SW 1271 (cell line): ENCODE measurements around the gene LTA4H.
"Not testable (repeated sequence)": the region's sequence is repeated elsewhere in the genome, so short reads cannot be mapped to it uniquely, and the experiment has no call there.

Experiments
- DNase-seq, 2 experiments: peaks; one replicate each; lab custom pipeline; 2025; lab: John Stamatoyannopoulos, UW

LTA4H gene

GRCh38 chr12:96035283-96036236, at the start of gene LTA4H:
TSS of gene LTA4H (minus strand) at chr12:96035587. CDS start at chr12:96035519, 68 bp downstream.
- DNase-seq, result peak; percentile 94 to 99

DNA sequence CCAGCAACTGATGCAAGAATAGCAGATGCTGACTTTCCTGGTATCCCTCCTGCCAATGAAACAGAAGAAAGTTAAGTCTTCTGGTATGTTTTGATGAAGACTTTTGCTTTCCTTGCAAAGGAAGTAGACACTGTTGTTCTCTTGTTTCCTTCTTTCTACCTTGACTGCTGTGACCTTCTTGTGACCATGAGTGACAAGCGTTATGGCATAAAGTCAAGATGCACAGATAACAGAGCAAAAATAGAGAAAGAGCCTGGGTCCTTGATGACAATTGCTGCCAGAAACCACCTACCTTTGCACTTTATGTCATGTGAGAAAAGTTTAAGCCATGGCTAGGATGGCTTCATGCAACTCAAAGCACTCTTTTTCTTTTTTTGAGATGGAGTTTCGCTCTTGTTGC, 49.2 kb upstream of the LTA4H start:
- no peak for DNase-seq

- peak in 1 of 2 experiments; percentile 11 for DNase-seq
These were observed 47.8 kb upstream of the LTA4H start for GRCh38 chr12:96083020-96083719.

DNA sequence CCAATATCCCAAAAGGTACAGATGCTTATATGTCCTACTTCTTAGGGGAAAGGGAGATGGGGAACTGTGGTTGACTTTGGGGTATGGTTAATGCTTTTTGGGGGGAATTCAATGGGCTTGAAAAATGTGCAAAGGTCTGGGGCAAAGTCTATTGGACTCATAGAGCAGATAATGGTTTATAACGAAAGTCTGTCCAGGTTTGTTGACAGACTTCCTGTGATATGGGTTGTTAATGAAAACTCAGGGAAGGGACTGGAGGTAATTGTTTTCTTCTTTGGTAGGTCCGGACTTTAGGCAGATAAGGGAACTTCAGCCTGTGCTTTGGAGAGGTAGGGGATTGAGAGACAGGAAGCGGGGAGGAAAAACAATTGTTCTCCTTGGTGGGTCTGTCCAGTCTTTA, 46.2 kb upstream of the LTA4H start:
- no peak for DNase-seq

DNA sequence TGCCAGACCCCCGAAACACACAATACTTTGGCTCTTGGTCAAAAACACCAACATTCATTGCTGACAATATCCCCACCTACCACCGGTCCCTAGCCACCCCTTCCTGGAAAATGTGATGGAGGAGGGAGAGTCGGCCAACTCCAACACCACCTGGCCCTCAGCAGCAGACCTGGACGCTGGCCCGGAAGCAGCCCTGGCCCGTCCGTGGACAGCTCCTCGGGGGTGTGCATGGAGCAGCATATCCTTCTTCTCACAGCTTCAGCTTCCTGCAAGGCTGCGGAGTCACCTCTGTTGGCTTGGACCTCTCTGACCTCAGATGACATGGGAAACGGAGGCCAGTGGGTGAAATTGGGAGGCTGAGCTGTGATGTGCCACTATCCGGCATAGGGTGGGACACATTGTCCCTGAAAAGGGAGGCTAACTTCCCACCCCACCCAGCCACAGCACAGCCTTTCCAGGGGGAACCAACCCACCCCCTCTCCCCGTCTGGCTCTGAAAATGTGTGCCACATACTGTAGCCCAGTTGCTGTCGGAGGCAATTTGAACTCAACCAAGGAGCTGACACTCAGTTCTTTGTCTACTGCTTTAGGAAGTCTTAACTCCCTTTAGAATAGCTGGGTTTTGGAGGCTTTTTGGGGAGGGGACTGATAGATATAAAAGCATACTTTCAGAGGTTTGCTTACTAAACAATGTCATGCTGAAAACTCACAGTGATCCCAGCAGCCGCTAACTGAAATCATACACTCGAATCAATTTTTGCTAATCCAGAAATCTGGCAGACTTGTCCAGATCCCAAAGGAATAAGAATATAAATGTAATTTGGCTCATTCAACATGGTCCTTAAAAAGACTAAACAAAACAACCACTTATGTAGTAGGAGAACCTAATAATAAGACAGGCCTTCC, 43.1 kb upstream of the LTA4H start:
- no peak for DNase-seq

GRCh38 chr12:96077081-96077480, 41.7 kb upstream of the LTA4H start:
- no peak for DNase-seq

DNA sequence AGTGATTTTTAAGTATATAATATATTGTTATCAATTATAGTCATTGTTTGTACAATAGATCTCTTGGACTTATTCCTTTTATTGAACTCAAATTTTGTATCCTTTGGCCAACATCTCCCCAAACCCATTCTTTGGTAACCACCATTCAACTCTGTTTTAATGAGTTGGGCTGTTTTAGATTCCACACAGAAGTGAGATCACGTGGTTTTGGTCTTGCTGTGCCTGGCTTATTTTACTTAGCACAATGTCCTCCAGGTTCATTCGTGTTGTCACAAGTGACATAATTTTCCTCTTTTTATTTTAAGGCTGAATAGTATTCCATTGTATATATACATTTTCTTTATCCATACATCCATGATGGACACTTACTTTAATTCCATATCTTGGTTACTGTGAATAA, 40.2 kb upstream of the LTA4H start:
- no peak for DNase-seq

DNA sequence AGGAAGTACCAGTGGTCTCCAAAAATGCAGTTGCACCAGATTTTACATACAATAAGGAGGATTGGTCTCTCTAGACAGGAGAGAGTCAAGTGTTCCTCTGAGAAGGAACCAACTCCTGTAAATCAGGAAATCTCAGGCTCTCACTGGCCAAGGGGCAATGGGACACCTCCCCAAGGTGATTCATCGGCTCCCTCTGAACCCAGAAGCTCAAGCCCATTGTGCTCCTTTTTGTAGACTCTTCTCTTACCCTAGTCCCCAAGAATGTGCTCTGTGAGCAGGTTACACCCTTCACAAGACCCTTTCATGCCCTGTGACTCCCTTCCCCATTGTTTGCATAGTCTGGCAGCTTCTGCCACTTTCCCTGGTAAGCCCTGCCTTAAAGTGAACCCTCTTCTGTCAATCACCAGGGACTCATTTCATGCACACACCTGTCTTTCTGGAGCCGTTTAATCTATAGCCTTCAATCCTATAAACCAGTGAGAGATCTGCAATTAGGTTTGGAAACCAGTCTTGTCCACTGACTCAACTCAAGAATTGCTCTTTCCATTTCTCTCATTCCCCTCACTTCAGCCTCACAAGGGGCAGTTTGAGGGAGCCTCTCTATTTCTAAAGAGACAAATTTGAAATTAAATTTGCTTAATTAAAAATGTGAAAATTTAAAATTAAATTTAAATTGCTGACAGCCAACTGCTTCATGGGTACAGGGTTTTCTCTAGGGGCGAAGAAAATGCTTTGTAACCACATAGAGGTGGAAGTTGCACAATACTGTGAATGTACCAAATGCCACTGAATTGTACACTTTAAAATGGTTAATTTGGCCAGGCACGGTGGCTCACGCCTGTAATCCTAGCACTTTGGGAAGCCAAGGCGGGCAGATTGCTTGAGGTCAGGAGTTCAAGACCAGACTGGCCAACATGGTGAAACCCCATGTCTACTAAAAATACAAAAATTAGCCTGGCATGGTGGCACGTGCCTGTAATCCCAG, 38.3 kb upstream of the LTA4H start:
- no peak for DNase-seq

DNA sequence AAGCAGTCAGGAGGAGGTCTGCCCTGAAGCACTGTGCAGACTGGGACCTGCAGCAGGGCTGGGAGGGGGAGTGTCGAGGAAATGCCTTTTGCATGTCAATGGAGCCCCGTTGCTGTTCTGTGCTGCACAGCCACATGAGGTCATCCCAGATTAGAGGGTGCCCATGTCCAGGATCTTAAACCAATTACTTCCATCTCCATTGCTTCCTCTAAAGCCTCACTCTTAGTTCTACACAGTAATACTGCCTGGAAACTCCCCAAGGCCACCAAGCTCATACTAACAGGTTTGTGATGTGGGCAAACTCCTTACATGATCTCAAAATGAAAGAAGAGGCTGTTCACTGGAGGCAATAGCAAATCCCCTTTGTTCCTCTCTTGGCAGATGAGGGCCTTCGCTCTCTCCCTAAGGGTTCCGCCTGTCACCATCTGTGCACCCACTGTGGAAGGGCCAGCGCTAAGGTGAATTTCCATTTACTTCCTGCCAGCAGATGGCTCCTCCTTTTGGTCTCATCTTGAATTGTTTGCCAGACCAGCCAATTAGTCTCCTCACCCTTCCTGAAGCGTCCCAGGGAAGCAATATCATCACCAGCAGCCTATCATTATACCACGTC, 35.4 kb upstream of the LTA4H start:
- peak in 1 of 2 experiments; percentile 10 for DNase-seq

GRCh38 chr12:96069511-96070231, 34.3 kb upstream of the LTA4H start:
- DNase-seq, result no peak

DNA sequence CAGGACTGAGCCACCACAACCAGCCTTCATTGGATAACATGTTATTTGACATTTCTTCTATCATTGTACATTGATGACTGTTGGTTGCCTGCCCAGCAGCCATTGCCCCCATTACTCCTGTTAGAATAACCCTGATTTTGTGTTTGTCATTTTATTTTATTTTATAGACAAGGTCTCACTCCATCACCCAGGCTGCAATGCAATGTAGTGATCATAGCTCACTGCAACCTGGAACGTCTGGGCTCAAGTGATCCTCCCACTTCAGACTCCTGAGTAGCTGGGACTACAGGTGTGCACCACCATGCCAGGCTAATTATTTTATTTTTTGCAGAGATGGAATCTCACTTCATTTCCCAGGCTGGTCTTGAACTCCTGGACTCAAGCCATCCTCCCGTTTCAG, 33.2 kb upstream of the LTA4H start:
- no peak for DNase-seq

GRCh38 chr12:96068111-96068510, 32.7 kb upstream of the LTA4H start:
- DNase-seq, result no peak

GRCh38 chr12:96065776-96066175, 30.4 kb upstream of the LTA4H start:
- DNase-seq, result not testable (repeated sequence)

DNA sequence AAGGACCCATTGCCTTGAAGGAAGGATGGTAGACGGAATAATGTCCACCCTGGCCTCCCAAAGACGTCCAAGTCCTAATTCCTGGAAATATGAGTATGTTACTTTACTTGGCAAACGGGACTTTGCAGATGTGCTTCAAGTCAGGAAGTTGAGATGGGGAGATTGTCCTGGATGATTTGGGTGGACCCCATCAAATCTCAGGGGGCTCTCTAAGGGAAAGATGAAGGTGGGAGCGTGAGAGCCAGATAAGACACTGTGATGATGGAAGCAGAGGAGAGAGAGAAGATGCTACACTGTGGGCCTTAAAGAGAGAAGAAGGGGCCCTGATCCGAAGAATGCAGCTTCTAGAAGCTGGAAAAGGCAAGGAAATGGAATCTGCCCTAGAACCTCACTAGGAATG, 29.6 kb upstream of the LTA4H start:
- DNase-seq, result no peak

DNA sequence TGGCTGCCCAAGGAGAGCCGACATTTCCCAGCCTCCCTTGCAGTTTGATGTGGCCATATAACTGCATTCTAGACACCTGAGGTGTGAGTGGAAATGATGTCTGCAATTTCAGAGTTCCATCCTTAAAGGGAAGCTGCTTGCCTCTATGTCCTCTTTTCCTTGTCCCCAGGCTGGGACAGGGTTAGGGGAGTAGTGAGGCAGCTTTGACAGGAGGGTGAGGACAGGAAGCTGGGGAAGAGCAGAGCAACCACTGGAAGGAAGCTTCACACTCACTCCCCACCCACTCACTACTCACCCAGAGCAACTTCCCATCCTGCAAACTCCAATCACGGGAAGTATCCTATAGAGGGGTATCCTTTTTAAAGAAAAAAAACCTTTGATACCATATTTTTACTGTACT, 28.9 kb upstream of the LTA4H start:
- DNase-seq, result no peak

GRCh38 chr12:96063046-96063445, 27.7 kb upstream of the LTA4H start:
- DNase-seq, result peak in 1 of 2 experiments; percentile 48

DNA sequence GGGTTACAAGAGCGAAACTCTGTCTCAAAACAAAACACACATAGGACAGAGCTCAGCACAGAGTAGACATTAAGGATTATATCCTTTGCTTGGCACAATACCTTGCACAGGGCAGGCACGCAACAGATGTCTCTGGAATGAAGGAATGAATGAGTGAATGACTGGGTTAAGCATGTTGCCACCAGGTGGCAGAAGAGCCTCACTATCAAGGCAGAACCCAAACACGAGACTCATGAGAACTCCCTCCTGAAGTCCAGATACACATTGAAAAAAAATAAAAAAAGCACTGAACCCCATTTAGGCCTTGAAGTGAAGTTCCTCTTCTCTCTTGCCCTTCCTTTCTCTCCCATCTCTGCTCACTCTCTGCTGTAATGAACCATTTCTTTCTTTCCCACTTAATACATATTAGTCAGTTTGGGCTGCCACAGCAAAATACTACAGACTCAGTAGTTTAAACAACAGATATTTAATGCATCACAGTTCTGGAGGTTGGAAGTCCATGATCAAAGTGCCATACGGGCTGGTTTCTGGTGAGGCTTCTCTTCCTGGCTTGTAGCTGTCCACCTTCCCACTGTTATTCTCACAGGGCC, 26.6 kb upstream of the LTA4H start:
- peak in 1 of 2 experiments; percentile 82 for DNase-seq

DNA sequence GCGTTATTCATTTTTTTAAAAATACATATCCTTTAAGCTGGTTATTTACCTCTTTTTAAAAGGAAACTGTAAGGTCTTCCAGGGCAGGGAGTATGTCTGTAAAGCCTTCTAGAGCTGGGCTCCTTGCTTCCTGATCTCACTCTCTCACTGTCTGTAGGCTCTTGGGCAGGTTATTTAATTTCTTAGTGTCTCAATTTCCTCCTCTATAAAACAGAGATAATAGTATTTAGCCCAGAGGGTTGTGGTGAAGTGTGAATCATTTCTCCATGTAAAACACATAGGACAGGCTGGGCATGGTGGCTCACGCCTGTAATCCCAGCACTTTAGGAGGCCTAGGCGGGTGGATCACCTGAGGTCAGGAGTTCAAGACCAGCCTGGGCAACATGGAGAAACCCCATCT, 25.9 kb upstream of the LTA4H start:
- no peak for DNase-seq

- DNase-seq, result no peak
These were observed 24.7 kb upstream of the LTA4H start for GRCh38 chr12:96060041-96060440.
